ENCODE measurements around the gene RAN. TPM values are rescaled to one million over a fixed set of nuclear protein-coding genes. Genes with fewer than 3 reads are reported as not detected.

Gene RAN
- total RNA-seq = 1,146 and 1,309 TPM in 2 replicates

DNA sequence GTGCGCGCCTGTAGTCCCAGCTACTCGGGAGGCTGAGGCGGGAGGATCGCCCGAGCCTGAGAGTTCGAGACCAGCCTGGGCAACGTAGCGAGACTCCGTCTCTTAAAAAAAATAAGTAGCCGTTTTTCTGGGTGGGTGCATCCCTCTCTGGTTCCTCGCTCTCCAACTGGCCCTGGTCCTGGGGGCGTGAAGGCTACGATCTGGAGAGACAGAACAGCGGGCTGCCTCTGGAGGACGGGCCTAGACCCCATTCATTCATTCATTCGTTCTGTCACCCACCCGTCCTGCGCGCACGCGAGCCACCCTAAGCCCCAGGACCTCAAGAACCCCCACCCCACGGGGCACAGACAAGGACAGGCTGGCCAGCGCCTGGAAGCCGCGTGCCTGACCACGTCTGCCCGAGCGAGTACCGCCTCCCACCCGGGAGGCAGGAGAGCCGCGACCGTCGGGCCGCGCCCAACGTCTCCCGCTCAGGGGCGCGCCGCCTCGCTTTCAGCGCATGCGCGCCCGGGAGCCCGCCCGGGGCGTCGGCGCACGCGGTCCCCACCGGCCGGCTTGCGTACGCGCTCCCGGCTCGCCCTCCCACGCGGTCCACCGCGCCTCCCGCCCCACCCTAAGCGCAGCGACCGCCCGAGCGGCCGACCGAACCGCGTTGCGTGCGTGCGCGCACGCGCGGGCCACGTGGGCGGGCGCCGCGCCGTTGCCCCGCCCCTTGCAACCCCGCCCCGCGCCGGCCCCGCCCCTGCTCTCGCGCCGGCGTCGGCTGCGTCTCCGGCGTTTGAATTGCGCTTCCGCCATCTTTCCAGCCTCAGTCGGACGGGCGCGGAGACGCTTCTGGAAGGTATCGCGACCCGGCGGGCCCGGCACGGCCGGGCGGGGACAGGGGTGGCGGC lies at the start of gene RAN:
TSS of gene RAN (plus strand) at position 781 of the 893 bp plus-strand sequence. CDS start 528 bp downstream, outside the sequence.

DNA sequence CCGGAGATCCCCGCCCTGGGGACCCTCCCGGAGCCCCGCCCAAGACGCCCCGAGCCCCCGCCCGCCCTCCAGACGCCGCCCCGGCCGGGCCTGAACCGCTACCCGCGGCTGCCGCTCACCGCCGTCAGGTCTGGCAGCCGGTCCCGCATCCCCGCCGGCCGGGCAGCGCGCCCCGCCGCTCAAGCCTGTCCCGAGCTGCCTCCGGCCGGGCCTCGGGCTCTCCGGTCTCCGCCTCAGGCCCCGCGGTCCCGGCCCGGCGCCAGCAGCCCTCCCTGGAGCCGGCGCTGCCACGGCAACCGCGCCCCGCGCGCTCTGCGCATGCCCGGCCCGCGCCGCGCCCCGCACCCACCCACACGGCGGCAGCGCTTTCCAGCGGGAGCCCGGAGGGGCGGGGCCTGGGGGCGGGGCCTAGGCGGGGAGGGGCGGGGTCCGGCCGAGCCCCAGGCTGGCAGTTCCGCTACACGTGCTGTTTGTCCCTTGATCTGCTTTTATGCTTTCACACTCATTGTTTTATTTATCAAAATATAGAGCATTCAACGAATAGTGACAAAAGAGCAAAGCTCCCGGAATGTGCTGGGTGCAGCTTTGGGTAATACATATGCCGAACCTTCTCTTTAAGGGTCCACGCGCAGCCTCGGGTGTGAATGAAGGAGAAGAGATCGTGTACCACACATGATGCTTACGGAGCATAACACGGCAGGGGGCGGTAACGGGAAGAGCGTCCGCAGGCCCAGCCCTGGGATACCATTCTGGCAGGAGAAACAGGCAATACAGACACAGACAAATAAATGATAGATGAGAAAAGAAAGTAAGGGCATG lies 32.7 kb upstream of the RAN start, which contains the start of gene STX2:
TSS of gene STX2 (minus strand) at position 300 of the 819 bp plus-strand sequence. CDS start at position 149, 151 bp downstream.

Other genes with a start within 250 kb of the RAN start
- not detected in 2 replicates for gene RIMBP2, start 155.8 kb upstream of the RAN start, total RNA-seq
- gene STX2, start 32.8 kb upstream of the RAN start, total RNA-seq = 30.6 and 40.1 TPM in 2 replicates
- 0.09 and 2.1 TPM in 2 replicates for gene ADGRD1, start 81.8 kb downstream of the RAN start, total RNA-seq

Measured in endothelial cell of coronary artery (primary cell).